ENCODE measurements around the gene C1orf56.
A peak's percentile ranks its signal among the peaks of the same experiment; 100 is the strongest.

C1orf56 gene, protein sequence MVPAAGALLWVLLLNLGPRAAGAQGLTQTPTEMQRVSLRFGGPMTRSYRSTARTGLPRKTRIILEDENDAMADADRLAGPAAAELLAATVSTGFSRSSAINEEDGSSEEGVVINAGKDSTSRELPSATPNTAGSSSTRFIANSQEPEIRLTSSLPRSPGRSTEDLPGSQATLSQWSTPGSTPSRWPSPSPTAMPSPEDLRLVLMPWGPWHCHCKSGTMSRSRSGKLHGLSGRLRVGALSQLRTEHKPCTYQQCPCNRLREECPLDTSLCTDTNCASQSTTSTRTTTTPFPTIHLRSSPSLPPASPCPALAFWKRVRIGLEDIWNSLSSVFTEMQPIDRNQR

DNA sequence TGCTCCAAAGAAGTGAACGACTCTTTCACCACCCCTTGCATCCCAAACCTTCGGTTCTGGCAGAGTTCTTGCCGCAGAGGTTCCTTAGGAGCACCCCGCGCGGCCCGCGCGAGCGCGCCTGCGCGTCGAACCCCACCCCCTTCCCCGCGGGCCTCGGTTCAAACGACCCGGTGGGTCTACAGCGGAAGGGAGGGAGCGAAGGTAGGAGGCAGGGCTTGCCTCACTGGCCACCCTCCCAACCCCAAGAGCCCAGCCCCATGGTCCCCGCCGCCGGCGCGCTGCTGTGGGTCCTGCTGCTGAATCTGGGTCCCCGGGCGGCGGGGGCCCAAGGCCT lies at the start of gene C1orf56:
C1orf56 (plus strand) TSS at position 161 of the 334 bp plus-strand sequence; CDS start at position 258, 97 bp downstream.
- H3K9ac ChIP-seq (ENCODE audit: low read depth, low read length) = peak within 1 kb of the TSS; percentile 79

DNA sequence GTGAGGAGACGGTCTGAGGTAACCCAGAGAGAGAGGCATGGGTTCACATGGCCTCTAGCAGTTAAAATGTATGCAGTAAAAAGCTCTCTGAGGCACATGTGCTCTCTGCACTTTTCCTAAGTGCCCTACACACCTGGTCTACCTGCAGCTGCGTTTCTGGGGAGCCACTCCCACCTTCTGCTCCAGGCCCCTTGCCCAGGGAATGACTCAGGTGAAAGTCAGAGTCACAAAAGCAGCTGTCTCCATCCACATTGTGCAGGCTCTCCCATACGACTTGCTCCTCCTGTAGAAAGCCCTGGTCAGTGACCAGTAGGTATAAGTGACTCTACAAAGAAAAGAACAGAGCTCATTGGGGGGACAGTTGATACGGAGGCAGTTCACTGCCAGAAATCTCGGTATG lies 49.6 kb upstream of the C1orf56 start:
- H3K9ac ChIP-seq (ENCODE audit: low read depth, low read length) = no peak overlapping the region
- H3K36me3 ChIP-seq (ENCODE audit: control insufficient read depth, insufficient read depth, low read length) = peaks cover 5% of the 10 kb centered on the region
- H3K27me3 ChIP-seq (ENCODE audit: control insufficient read depth, insufficient read depth, low read length) = no peaks in the 10 kb centered on the region
- H3K4me3 ChIP-seq (ENCODE audit: low read depth, low read length) = no peak overlapping the region
- no peaks in the 10 kb centered on the region for H3K9me3 ChIP-seq (ENCODE audit: control insufficient read depth, insufficient read depth, low read length)
- H3K4me1 ChIP-seq (ENCODE audit: control insufficient read depth, insufficient read depth, low read length) = peaks cover 3% of the 10 kb centered on the region

More for the DNA sequence above, at the start of gene C1orf56:
- H3K4me3 ChIP-seq (ENCODE audit: low read depth, low read length) = peak within 1 kb of the TSS; percentile 94
- H3K36me3 ChIP-seq (ENCODE audit: control insufficient read depth, insufficient read depth, low read length) = no peaks in the 10 kb centered on the region
- no peaks in the 10 kb centered on the region for H3K9me3 ChIP-seq (ENCODE audit: control insufficient read depth, insufficient read depth, low read length)
- H3K4me1 ChIP-seq (ENCODE audit: control insufficient read depth, insufficient read depth, low read length) = no peaks in the 10 kb centered on the region
- H3K27me3 ChIP-seq (ENCODE audit: control insufficient read depth, insufficient read depth, low read length) = no peaks in the 10 kb centered on the region

DNA sequence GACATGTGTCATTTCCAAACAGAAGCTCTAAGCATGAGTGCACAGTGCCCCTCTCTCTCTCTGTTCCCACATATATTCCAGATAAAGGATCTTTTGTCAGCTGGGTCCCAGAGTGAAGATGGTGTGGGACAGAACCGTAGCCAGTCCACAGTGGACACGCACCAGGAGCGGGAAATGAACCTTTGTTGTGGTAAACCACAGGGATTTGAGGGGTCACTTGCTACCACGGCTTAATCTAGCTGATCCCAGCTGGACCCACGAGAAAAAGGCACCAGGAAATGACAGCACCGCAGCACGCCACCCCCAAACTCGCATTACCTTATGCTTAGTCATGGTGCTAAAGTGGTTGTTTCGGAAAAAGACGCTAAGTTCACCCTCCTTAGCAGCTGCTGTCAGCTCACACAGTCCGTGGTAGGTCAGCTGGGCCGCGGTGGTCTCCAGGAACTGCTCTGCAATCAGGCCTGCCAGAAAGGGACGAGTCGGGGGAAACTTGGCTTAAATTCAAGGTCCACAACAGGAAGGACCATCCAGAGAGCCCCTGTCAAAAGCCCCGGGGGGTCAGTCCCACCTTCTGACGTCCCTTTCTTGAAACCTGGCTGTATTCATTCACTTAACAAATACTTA lies 48.4 kb upstream of the C1orf56 start:
- Histone ChIP-seq H3K4me3 (ENCODE audit: low read depth, low read length) (no peak overlapping the region), H3K9ac (ENCODE audit: low read depth, low read length) (no peak overlapping the region), H3K4me1 (ENCODE audit: control insufficient read depth, insufficient read depth, low read length) (peaks cover 3% of the 10 kb centered on the region)

DNA sequence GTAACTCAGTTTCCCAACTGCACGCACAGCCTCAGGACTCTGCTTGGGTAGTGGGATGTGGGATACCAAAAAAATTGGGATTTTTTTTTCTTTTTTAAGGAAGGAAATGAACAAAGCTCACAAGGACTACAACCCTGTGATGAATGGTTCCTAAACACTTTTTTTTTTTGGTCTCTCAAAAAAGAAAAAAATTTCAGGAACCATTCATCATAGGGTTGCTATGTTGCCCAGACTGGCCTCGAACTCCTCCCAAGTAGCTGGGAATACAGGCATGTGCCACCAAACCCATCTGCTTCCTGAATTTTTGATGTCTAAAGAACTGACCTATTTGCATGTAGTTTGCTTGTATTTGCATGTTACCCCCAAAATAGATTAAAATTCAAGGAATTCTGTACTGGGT lies 47.6 kb upstream of the C1orf56 start:
- no peak overlapping the region for H3K4me3 ChIP-seq (ENCODE audit: low read depth, low read length)
- H3K9ac ChIP-seq (ENCODE audit: low read depth, low read length) = no peak overlapping the region
- H3K36me3 ChIP-seq (ENCODE audit: control insufficient read depth, insufficient read depth, low read length) = peaks cover 4% of the 10 kb centered on the region
- H3K4me1 ChIP-seq (ENCODE audit: control insufficient read depth, insufficient read depth, low read length) = peaks cover 3% of the 10 kb centered on the region
- no peaks in the 10 kb centered on the region for H3K27me3 ChIP-seq (ENCODE audit: control insufficient read depth, insufficient read depth, low read length)
- H3K9me3 ChIP-seq (ENCODE audit: control insufficient read depth, insufficient read depth, low read length) = no peaks in the 10 kb centered on the region

More for the DNA sequence above, 48.4 kb upstream of the C1orf56 start:
- Histone ChIP-seq H3K9me3 (ENCODE audit: control insufficient read depth, insufficient read depth, low read length) (no peaks in the 10 kb centered on the region), H3K36me3 (ENCODE audit: control insufficient read depth, insufficient read depth, low read length) (peaks cover 5% of the 10 kb centered on the region), H3K27me3 (ENCODE audit: control insufficient read depth, insufficient read depth, low read length) (no peaks in the 10 kb centered on the region)

DNA sequence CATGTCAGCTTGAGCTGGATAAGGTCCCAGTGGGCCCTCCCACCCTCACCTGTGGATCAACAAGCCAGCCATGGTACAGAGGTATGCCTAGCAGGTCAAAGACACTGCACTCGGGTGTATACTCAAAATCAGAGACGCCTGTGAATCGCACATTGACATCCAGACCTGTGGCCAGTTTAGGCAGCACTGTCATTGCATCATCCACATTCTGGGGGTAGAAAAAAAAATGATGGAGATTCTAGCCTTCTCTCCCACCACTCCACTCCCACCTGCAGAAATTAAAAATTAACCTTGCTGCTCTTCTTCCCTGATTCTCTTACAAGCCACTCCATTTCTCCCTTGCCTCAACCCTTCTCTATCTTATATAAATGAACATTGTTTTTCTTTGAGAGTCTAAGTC lies 47.1 kb upstream of the C1orf56 start:
- H3K4me3 ChIP-seq (ENCODE audit: low read depth, low read length) = no peak overlapping the region
- no peak overlapping the region for H3K9ac ChIP-seq (ENCODE audit: low read depth, low read length)
- H3K9me3 ChIP-seq (ENCODE audit: control insufficient read depth, insufficient read depth, low read length) = no peaks in the 10 kb centered on the region
- H3K36me3 ChIP-seq (ENCODE audit: control insufficient read depth, insufficient read depth, low read length) = peaks cover 2% of the 10 kb centered on the region
- peaks cover 3% of the 10 kb centered on the region for H3K4me1 ChIP-seq (ENCODE audit: control insufficient read depth, insufficient read depth, low read length)
- H3K27me3 ChIP-seq (ENCODE audit: control insufficient read depth, insufficient read depth, low read length) = no peaks in the 10 kb centered on the region

DNA sequence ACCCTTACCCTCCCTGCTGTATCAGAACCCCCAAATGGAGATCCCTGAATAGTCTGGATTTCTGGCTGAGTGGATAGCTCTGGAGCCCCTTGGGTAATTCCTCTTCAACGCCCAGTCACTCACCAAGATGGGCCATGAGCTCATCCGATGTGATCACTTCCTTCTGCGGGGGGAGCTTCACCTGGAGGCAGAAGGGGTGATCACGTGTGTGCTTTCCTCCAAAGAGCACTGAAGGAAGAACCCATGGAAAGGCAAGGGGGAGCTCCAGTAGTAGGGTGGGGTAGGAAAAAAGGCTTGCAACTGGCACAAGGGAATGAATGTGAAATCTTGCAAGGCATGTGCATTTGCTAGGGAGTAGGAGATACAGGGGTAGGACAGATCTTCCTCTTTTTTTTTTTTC lies 45.9 kb upstream of the C1orf56 start:
- peaks cover 5% of the 10 kb centered on the region for H3K4me1 ChIP-seq (ENCODE audit: control insufficient read depth, insufficient read depth, low read length)
- H3K36me3 ChIP-seq (ENCODE audit: control insufficient read depth, insufficient read depth, low read length) = peaks cover 2% of the 10 kb centered on the region
- no peaks in the 10 kb centered on the region for H3K27me3 ChIP-seq (ENCODE audit: control insufficient read depth, insufficient read depth, low read length)
- no peak overlapping the region for H3K9ac ChIP-seq (ENCODE audit: low read depth, low read length)
- no peak overlapping the region for H3K4me3 ChIP-seq (ENCODE audit: low read depth, low read length)
- H3K9me3 ChIP-seq (ENCODE audit: control insufficient read depth, insufficient read depth, low read length) = no peaks in the 10 kb centered on the region

DNA sequence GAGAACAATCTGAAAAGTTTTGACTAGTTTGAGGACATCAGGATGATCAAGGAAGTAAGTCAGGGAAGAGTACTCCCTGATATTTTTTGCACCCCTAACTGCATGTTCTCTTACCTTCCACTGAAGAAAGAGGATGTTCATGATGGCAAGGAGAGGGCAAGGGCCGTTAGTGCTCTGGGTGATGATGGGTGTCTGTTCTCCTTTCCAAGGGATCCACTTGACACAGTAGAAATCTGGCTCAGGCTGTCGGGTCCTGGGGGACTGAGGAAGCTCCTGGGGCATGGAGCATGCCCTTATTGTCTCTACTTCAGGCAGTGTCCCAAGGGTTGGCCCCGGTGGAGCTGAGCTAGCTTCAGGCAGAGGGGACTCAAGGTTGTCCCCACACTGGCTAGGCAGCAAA lies 45.5 kb upstream of the C1orf56 start:
- no peak overlapping the region for H3K4me3 ChIP-seq (ENCODE audit: low read depth, low read length)
- H3K4me1 ChIP-seq (ENCODE audit: control insufficient read depth, insufficient read depth, low read length) = peaks cover 5% of the 10 kb centered on the region
- H3K27me3 ChIP-seq (ENCODE audit: control insufficient read depth, insufficient read depth, low read length) = no peaks in the 10 kb centered on the region
- H3K36me3 ChIP-seq (ENCODE audit: control insufficient read depth, insufficient read depth, low read length) = peaks cover 2% of the 10 kb centered on the region
- no peak overlapping the region for H3K9ac ChIP-seq (ENCODE audit: low read depth, low read length)
- no peaks in the 10 kb centered on the region for H3K9me3 ChIP-seq (ENCODE audit: control insufficient read depth, insufficient read depth, low read length)

DNA sequence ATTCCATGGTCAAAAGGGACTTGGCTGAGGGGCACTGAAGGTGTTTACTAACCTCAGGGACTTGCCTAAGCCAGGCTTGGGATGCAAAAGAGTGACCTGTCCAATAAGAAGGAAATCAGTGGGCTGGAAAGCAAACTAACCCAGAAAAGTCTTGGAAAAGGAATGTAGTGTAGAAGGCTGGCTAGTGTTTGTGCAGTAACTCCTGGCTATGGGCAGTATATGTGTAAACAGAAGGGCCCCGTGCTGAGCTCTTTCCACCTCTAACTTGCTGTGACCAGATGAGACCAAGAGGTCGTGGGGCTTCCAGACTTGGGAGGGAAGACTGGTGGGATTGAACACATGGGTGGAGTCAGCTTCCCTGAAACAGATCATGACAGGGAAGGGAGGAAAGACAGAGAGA lies 44.9 kb upstream of the C1orf56 start:
- Histone ChIP-seq H3K36me3 (ENCODE audit: control insufficient read depth, insufficient read depth, low read length) (peaks cover 2% of the 10 kb centered on the region), H3K9ac (ENCODE audit: low read depth, low read length) (no peak overlapping the region), H3K27me3 (ENCODE audit: control insufficient read depth, insufficient read depth, low read length) (no peaks in the 10 kb centered on the region), H3K4me3 (ENCODE audit: low read depth, low read length) (no peak overlapping the region), H3K4me1 (ENCODE audit: control insufficient read depth, insufficient read depth, low read length) (peaks cover 7% of the 10 kb centered on the region), H3K9me3 (ENCODE audit: control insufficient read depth, insufficient read depth, low read length) (no peaks in the 10 kb centered on the region)

DNA sequence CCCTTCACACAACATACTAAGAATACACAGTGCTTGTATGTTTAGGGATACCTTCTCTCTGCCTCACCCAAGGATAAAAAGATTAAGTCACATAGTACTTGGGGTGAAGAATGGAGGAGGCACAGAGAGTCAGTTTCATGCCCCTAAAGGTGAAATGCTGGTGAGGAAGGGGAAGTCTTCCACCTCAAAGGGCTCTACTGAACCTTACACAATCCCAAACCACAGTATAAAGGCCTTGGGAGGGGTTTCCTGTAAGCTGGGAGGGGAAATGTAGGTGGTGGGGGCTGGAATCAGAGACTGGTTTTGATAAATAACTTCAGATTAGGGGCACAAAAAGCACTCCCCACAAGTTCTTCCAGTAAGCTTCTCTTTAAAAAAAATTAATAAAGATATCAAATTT lies 44.4 kb upstream of the C1orf56 start:
- H3K36me3 ChIP-seq (ENCODE audit: control insufficient read depth, insufficient read depth, low read length) = no peaks in the 10 kb centered on the region
- peaks cover 10% of the 10 kb centered on the region for H3K4me1 ChIP-seq (ENCODE audit: control insufficient read depth, insufficient read depth, low read length)
- H3K4me3 ChIP-seq (ENCODE audit: low read depth, low read length) = no peak overlapping the region

DNA sequence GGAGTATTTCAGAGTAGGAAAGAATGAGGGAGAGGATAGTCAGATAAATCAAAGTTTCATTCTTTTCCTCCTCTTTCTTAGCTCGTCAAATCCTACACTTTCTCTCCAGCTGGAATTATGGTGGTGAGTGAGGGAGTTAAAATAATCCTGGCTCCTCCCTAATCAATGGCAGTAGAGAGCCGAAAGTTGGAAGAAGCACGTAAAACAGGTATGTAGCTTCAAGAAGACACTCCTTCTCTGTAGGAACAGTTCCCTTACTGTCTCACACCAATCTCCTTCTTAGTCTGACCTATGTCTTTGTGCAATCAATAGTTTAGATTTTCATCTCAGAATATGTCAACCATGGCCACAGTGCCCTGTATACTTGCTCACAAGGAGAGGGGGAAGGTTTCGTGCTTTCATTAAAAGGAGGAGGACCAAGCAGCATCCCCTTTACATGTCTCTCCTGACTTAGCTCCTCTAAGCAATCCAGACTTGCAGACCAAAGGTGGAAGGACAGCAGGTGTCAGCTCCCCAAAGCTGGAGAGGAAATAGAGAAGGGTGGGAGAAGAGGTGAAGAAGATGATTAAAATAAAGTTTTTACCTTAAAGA lies 41.7 kb upstream of the C1orf56 start:
- no peaks in the 10 kb centered on the region for H3K9me3 ChIP-seq (ENCODE audit: control insufficient read depth, insufficient read depth, low read length)
- H3K36me3 ChIP-seq (ENCODE audit: control insufficient read depth, insufficient read depth, low read length) = no peaks in the 10 kb centered on the region
- peak overlapping the region; percentile 47 for H3K4me3 ChIP-seq (ENCODE audit: low read depth, low read length)
- no peak overlapping the region for H3K9ac ChIP-seq (ENCODE audit: low read depth, low read length)
- no peaks in the 10 kb centered on the region for H3K27me3 ChIP-seq (ENCODE audit: control insufficient read depth, insufficient read depth, low read length)
- peaks cover 15% of the 10 kb centered on the region for H3K4me1 ChIP-seq (ENCODE audit: control insufficient read depth, insufficient read depth, low read length)

More for the DNA sequence above, 44.4 kb upstream of the C1orf56 start:
- Histone ChIP-seq H3K9ac (ENCODE audit: low read depth, low read length) (no peak overlapping the region), H3K9me3 (ENCODE audit: control insufficient read depth, insufficient read depth, low read length) (no peaks in the 10 kb centered on the region), H3K27me3 (ENCODE audit: control insufficient read depth, insufficient read depth, low read length) (no peaks in the 10 kb centered on the region)

DNA sequence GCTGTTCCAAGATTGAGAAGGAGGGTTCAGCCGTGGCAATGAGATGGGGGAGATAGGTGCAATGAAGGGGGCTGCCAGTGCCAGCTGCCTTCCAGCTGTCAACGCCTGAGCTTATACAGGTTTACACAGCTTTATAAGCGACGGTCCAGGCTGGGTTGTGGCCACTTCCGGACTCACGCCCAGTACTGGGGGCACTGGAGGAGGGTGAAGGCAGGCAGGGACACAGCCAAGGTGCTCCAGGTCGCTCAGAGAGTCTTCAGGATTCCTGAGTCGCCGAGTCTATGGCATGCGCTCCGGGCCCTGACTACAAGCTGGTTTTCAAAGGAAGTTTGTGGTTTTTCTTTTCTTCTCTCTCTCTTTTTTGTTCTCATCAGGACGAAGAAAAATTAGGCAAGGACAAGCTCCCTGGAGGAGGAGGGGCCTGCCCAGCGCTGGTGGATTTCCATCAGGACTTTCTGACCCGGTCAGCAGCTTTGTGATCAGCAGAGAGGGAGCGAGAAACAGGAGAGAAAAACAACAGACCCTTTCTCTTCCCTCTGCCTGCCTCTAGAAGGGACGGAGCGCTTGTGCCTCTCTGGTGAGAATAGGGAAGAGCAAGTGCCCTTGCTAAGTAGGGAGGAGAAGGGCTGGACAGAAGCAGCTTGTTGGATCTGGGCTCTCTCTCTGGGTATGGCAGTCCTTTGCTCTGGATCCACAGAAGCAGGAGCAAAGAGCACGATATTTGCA lies 41.1 kb upstream of the C1orf56 start, which contains the start of gene MINDY1:
MINDY1 (minus strand) TSS at position 576 of the 726 bp plus-strand sequence. CDS start 4,285 bp downstream, outside the sequence.
- Histone ChIP-seq H3K27me3 (ENCODE audit: control insufficient read depth, insufficient read depth, low read length) (no peaks in the 10 kb centered on the region), H3K9ac (ENCODE audit: low read depth, low read length) (no peak within 1 kb of the TSS), H3K4me1 (ENCODE audit: control insufficient read depth, insufficient read depth, low read length) (peaks cover 15% of the 10 kb centered on the region), H3K9me3 (ENCODE audit: control insufficient read depth, insufficient read depth, low read length) (no peaks in the 10 kb centered on the region), H3K36me3 (ENCODE audit: control insufficient read depth, insufficient read depth, low read length) (no peaks in the 10 kb centered on the region), H3K4me3 (ENCODE audit: low read depth, low read length) (peak within 1 kb of the TSS; percentile 99)

Data from iPS-15b (cell line).